Stomach (tissue), 9 donors: ENCODE results near the gene ZBP1. TPM values are rescaled to one million over a fixed set of nuclear protein-coding genes. Genes with fewer than 3 reads are reported as not detected.

Experiments used
- DNase-seq, 2 donors: peaks; one replicate each; pipeline versions ENCODE4 v3.0.0 to v3.0.0-alpha.2; 2013 to 2019
- H3K27ac ChIP-seq, 5 donors: fragments of 200-600 bp in 4 of 5; sonication (generic) in 4 of 5; one replicate each; pipeline ENCODE4 v1.5.1; 2013 to 2019; ENCODE audit warnings: mild to moderate bottlenecking in 1 of 5, moderate library complexity in 1 of 5
- H3K27me3 ChIP-seq, 3 donors: fragments of 200-600 bp; sonication (generic); one replicate each; pipeline ENCODE4 v1.5.1; 2017 to 2019; ENCODE audit warnings: mixed run types in 1 of 3
- H3K36me3 ChIP-seq, 4 donors: fragments of 200-600 bp; sonication (generic); 1 replicate in 3 of 4; 2 replicates in 1 of 4; pipeline ENCODE4 v1.5.1; 2016 to 2019
- H3K4me1 ChIP-seq, 4 donors: fragments of 200-600 bp; sonication (generic); one replicate each; pipeline ENCODE4 v1.5.1; 2016 to 2019
- H3K4me3 ChIP-seq, 4 donors: fragments of 200-600 bp; sonication (generic) in 3 of 4; one replicate each; pipeline ENCODE4 v1.5.1; 2016 to 2019; ENCODE audit warnings: mild to moderate bottlenecking in 1 of 4
- H3K9me3 ChIP-seq, 4 donors: fragments of 200-600 bp; sonication (generic); one replicate each; pipeline ENCODE4 v1.5.1; 2016 to 2019
- CTCF ChIP-seq, 7 experiments: fragments of 450-650 bp in 4 of 7; fragments of 200-600 bp in 3 of 7; sonication (generic) in 3 of 7; IDR thresholded peaks; one replicate each; pipeline ENCODE4 v1.5.1; 2016 to 2019; ENCODE audit warnings: antibody characterized with exemption in 7 of 7, control low read depth in 2 of 7, mild to moderate bottlenecking in 1 of 7
- EP300 ChIP-seq: sonication (generic); formaldehyde crosslinking; IDR thresholded peaks from one replicate; pipeline ENCODE4 v1.6.1; 2017; ENCODE audit warnings: antibody characterized with exemption
- POLR2A ChIP-seq, 4 donors: fragments of 450-650 bp; IDR thresholded peaks; one replicate each; pipeline ENCODE4 v1.6.1; 2016; ENCODE audit warnings: antibody characterized with exemption in 4 of 4, control low read depth in 2 of 4, mild to moderate bottlenecking in 1 of 4, moderate library complexity in 1 of 4
- POLR2AphosphoS5 ChIP-seq, 3 donors: sonication (generic); formaldehyde crosslinking; IDR thresholded peaks; one replicate each; pipeline ENCODE4 v1.6.1; 2016; ENCODE audit warnings: antibody characterized with exemption in 3 of 3
- WGBS, 5 donors: extraction: QIAGEN DNeasy Blood & Tissue Kit in 3 of 5; methylation state at CpG; one replicate each; pipeline versions ENCODE4 v1.1.5 to v1.1.7; 2013 to 2018; 5-methylcytosine and 5-hydroxymethylcytosine counted together
- intact Hi-C: fragments of 100-400 bp; cut with DNase I; formaldehyde crosslinking; loops from one replicate; pipeline ENCODE4 v1.15.1; 2023; ENCODE audit warnings: low total_unique reads
- polyA plus RNA-seq, 3 donors: library from polyadenylated mRNA; stranded (reverse); fragments of 200-250 nt; gene quantifications; one replicate each; pipeline ENCODE4 v1.2.3, GENCODE V29; 2013
- total RNA-seq, 5 donors: library from RNA; depleted of rRNA; stranded (reverse); fragments of >200 nt; gene quantifications; one replicate each; pipeline versions ENCODE4 v1.1.0 to v1.2.3, GENCODE V29; 2014 to 2016
- donor health status: healthy with polysubstance abuse.
- donor health status: Bipolar disorder and iron deficiency.
- donor health status: healthy.

ZBP1 gene
- total and polyA plus RNA-seq, 8 donors = 0.37 to 0.60 TPM; not detected in 6

DNA sequence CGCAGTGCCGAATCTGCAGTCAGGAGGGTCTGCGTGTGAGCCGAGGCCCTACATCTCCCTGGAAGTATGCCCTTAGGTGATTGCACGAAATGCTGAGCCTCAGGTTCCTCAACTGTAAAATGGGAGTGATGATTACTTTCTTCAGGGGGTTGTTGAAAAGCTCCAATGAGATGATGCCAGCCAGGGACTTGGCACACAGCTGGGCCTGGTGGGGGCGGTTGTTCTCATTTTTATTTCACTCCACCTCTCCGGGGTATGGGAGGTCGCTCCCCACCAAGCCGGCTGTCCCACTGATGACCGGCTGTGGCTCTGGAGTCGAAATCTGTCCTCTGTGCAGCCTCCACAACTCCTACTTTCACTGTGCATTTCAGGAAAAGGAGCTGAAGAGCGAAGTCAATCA, 51.3 kb downstream of the ZBP1 start:
- Histone ChIP-seq H3K4me1 (no peaks in the 10 kb centered on the region), H3K27ac (no peak overlapping the region), H3K36me3 (no peaks in the 10 kb centered on the region), H3K9me3 (no peaks in the 10 kb centered on the region), H3K27me3 (peaks cover 0 to 33% (median 18%) of the 10 kb centered on the region in 3 donors), H3K4me3 (no peak overlapping the region)
- 84 to 88% (median 87%) methylated on average over 12 of the region's 12 CpGs for WGBS, 5 donors
- TF ChIP-seq CTCF (IDR thresholded peaks at IDR 0.05) (no peak), EP300 (no peak), POLR2A (IDR thresholded peaks at IDR 0.05) (no peak), POLR2AphosphoS5 (IDR thresholded peaks at IDR 0.05) (no peak)
- intact Hi-C loops = no loop called here
- no peak for DNase-seq

GRCh38 chr20:57568088-57568896, 51.9 kb downstream of the ZBP1 start:
- H3K27me3 ChIP-seq = peaks cover 0 to 30% (median 16%) of the 10 kb centered on the region in 3 donors
- 60 to 81% (median 64%) methylated on average over 11 to 13 of the region's 13 CpGs for WGBS, 5 donors
- no peaks in the 10 kb centered on the region for H3K4me1 ChIP-seq
- H3K4me3 ChIP-seq = no peak overlapping the region
- H3K9me3 ChIP-seq = no peaks in the 10 kb centered on the region
- intact Hi-C loops = no loop called here
- no peak for TF ChIP-seq POLR2AphosphoS5 (IDR thresholded peaks at IDR 0.05)
- TF ChIP-seq EP300 = no peak
- TF ChIP-seq POLR2A (IDR thresholded peaks at IDR 0.05) = no peak
- no peak for TF ChIP-seq CTCF (IDR thresholded peaks at IDR 0.05)
- H3K36me3 ChIP-seq = no peaks in the 10 kb centered on the region
- H3K27ac ChIP-seq = no peak overlapping the region
- no peak for DNase-seq

DNA sequence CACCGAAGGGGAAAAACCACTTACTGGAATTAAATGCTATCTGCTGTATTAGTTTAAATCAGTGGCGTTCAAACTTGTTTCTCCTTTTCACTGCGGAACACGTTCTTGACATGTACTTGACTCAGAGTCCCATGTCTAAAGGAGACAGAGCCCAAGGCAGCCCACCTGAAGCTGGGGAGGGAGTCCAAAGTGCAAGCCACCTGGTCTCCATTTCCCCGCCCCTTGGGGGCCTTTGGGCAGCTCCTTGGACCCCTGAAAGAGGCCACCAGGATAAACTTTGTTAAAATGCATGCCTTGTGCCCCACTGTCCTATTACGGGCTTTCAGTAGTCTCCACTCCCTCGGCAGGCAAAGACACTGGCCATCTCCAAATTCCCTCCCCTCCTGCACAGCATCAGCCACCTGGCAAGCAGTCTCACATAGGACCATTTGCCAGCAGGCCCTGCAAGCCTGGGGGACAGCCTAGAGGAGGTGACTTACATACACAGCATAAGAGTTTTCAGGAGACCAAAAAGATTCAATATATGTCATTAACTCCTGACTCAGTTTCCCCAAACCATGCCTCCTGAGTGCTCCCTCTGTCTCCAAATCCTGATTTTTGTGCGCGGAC, 52.7 kb downstream of the ZBP1 start:
- Histone ChIP-seq H3K27me3 (peaks cover 0 to 25% (median 16%) of the 10 kb centered on the region in 3 donors), H3K36me3 (no peaks in the 10 kb centered on the region), H3K27ac (no peak overlapping the region), H3K4me1 (no peaks in the 10 kb centered on the region), H3K9me3 (no peaks in the 10 kb centered on the region), H3K4me3 (no peak overlapping the region)
- intact Hi-C loops = no loop called here
- no peak for TF ChIP-seq EP300
- TF ChIP-seq POLR2AphosphoS5 (IDR thresholded peaks at IDR 0.05) = no peak
- no peak for TF ChIP-seq CTCF (IDR thresholded peaks at IDR 0.05)
- TF ChIP-seq POLR2A (IDR thresholded peaks at IDR 0.05) = no peak
- DNase-seq = no peak
- whole genome bisulfite sequencing, 5 donors = 66 to 78% (median 70%) methylated on average over 9 of the region's 9 CpGs

GRCh38 chr20:57566803-57567459, 53.3 kb downstream of the ZBP1 start:
- Histone ChIP-seq H3K4me1 (no peaks in the 10 kb centered on the region), H3K36me3 (no peaks in the 10 kb centered on the region), H3K9me3 (no peaks in the 10 kb centered on the region), H3K27ac (no peak overlapping the region), H3K4me3 (no peak overlapping the region), H3K27me3 (peaks cover 0 to 25% (median 16%) of the 10 kb centered on the region in 3 donors)
- 67 to 72% (median 71%) methylated on average over 10 of the region's 10 CpGs for WGBS, 5 donors
- no peak for DNase-seq
- intact Hi-C loops = no loop called here
- TF ChIP-seq CTCF (IDR thresholded peaks at IDR 0.05) (no peak), POLR2AphosphoS5 (IDR thresholded peaks at IDR 0.05) (no peak), POLR2A (IDR thresholded peaks at IDR 0.05) (no peak), EP300 (no peak)
